Subcutaneous adipose tissue (tissue), 4 donors: ENCODE results near the gene ALG1. TPM values are rescaled to one million over a fixed set of nuclear protein-coding genes. Genes with fewer than 3 reads are reported as not detected.

Source experiments
- total RNA-seq, 4 donors: library from RNA; depleted of rRNA; stranded (reverse); fragments of >200 nt; gene quantifications; one replicate each; pipeline ENCODE4 v1.1.0, GENCODE V29; 2016
- TF ChIP-seq, protein P1 (sequence below): fragments of 450-650 bp; IDR thresholded peaks from one replicate; pipeline ENCODE4 v1.5.1; 2016; ENCODE audit warnings: low read depth, mild to moderate bottlenecking, control low read depth, antibody characterized with exemption, moderate library complexity

Gene ALG1, protein sequence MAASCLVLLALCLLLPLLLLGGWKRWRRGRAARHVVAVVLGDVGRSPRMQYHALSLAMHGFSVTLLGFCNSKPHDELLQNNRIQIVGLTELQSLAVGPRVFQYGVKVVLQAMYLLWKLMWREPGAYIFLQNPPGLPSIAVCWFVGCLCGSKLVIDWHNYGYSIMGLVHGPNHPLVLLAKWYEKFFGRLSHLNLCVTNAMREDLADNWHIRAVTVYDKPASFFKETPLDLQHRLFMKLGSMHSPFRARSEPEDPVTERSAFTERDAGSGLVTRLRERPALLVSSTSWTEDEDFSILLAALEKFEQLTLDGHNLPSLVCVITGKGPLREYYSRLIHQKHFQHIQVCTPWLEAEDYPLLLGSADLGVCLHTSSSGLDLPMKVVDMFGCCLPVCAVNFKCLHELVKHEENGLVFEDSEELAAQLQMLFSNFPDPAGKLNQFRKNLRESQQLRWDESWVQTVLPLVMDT
- 10 to 100 TPM; 11.6 to 15.5 (median 14.5) TPM for total RNA-seq

DNA sequence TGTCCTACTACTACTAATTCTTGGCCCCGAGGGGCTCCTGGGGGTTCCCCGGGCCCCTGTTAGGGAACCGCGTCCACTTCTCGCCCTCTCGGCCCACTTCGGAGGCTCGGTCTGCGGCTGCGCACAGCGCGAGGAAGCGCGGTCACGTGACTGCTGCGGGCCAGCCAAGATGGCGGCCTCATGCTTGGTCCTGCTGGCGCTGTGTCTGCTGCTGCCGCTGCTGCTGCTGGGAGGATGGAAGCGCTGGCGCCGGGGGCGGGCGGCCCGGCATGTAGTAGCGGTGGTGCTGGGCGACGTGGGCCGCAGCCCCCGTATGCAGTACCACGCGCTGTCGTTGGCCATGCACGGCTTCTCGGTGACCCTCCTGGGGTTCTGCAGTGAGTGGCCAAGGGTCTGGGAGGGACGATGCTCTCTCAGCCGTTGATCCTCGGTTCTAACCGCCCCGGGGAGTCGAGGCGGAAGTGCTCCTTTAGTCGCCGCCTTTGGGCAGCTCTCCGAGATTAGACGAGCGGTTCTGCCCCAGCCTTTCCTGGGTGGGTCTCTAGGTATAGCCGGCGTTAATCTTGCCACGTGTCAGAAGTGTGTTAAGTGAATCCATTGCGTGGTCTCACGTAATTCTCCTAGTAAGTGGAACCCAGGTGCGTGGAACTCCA lies at the start of gene ALG1:
ALG1 (plus strand) TSS at position 163 of the 653 bp plus-strand sequence; CDS start at position 170, 7 bp downstream.
- TF ChIP-seq, protein P1, sequence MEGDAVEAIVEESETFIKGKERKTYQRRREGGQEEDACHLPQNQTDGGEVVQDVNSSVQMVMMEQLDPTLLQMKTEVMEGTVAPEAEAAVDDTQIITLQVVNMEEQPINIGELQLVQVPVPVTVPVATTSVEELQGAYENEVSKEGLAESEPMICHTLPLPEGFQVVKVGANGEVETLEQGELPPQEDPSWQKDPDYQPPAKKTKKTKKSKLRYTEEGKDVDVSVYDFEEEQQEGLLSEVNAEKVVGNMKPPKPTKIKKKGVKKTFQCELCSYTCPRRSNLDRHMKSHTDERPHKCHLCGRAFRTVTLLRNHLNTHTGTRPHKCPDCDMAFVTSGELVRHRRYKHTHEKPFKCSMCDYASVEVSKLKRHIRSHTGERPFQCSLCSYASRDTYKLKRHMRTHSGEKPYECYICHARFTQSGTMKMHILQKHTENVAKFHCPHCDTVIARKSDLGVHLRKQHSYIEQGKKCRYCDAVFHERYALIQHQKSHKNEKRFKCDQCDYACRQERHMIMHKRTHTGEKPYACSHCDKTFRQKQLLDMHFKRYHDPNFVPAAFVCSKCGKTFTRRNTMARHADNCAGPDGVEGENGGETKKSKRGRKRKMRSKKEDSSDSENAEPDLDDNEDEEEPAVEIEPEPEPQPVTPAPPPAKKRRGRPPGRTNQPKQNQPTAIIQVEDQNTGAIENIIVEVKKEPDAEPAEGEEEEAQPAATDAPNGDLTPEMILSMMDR, result no peak

DNA sequence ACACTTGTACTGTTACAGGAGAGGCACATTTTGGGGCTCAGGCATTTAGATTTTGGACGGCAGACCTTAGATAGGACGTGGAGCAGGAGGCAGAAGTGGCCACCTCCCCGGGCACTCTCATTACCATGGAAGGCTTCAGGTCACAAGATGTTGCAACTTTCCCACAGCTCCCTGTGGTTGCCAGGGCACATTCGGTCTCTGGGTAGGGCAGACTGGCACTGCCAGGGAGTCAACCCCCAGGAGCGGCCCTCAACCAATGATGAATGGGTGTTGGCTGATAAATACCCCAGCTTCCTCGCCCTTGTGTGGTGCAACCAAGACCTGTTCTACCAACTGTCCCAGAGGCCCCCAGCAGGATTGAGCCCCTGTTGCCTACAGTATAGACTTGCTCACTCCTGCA lies 49.1 kb upstream of the ALG1 start:
- TF ChIP-seq, protein P1, result no peak

DNA sequence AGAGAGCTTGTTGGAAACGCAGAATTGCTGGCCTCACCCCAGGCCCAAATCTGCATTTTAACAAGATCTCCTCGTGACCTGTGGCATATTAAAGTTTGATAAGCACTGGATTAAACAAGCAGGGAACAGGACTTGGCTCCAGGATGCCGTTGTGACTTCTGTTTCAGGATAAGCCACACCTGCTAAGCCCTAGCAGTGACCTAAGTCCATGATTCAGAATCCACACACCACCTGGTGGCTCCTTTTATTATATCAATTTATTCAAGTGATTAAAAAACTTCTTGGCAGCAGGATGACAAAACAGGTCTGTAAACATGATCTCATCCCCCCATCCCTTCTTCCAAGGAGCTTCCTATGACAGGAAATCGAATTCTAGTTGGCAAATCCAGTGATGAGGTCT lies 47.0 kb upstream of the ALG1 start:
- TF ChIP-seq, protein P1, result no peak

DNA sequence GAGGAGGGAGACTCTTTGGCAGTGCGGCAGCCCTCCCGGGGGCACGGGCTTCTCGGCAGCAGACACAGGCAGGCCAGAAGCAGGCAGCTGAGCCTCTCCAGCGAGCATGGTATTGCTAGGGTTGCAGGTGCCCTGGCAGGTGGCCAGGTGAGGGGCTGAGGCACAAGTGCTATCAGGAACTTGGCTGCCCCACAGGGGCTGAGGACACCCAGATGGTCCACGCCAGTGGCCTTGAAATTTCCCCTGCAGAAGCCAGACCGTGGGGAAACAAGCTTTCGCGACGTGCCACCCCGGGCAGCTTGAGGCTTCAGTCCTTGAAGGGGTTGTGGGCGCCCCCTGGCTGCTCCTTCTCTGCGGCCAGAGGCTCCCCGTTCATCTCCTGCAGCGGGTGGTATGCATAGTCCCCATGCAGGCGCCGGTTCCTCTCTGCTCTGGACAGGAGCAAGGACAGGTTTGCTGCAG lies 46.4 kb upstream of the ALG1 start:
- TF ChIP-seq, protein P1, result no peak

DNA sequence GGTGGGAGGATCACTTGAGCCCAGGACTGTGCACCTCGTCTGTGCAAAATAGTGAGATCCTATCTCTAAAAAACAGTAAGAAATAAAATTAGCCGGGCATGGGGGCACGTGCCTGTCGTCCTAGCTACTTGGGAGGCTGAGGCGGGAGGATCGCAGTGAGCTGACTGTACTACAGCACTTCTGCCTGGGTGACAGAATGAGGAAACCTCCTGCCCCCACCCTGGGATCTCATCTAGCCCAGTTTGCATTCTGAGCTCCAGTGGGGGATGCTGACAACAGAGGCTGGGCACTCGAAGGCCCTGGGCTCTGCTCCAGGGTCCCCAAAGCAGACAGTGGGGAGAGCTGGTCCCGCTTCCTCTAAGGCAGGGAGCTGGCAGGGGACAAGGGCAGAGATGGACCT lies 45.0 kb upstream of the ALG1 start:
- TF ChIP-seq, protein P1, result no peak

DNA sequence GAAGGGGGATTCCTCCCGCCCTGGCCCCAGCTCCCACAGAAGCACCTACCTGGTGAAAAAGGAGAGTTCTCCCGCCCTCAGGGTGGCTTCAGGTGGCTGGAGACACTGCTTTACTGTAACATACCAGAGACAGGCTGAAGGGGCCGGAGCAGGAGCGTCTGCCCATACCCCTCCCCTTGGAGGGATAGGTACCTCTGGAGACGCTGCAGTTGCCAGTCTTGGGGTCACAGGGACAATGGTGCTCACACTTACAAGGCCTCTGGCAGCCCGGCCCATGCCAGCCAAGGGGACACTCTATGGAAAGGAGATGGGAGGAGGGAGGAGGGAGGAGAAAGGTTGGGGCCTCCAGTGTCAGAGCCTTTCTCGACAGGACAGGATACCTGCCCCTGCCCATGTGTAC lies 44.6 kb upstream of the ALG1 start:
- TF ChIP-seq, protein P1, result no peak

DNA sequence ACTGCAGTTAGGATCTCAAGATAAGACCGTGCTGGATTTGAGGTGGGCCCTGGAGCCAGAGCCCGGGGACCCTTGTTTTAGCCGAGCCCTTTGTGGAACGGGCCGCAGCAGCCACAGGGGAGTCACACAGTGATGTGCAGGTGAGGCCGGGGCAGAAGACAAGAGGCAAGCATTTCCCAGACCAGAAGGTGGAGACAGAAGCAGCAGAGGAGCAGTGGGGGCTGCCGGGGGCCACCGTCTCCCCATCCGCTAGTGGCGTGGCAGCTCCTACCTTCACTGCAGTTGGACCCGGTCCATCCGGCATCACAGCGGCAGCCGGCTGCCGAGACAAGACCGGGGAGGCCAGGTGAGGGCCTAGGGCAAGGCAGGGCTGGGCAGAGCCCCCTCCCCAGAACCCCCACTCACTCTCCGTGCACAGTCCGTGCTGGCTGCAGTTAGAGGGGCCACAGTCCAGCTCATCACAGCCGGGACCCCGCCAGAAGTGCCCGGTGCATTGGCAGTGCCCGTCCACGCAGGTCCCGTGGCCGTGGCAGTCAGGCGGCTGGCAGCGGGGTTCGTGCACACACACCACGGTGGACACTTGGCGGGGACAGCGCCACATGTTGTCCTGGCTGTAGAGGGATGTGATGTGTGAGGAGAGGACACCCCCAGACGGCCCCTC lies 43.9 kb upstream of the ALG1 start:
- TF ChIP-seq, protein P1, result no peak
